Measurements from ENCODE around the gene PCYT1B. TPM values are rescaled to one million over a fixed set of nuclear protein-coding genes. Genes with fewer than 3 reads are reported as not detected.
A peak's percentile ranks its signal among the peaks of the same experiment; 100 is the strongest.
"Not testable (repeated sequence)": the region's sequence is repeated elsewhere in the genome, so short reads cannot be mapped to it uniquely, and the experiment has no call there.

Gene PCYT1B
- total RNA-seq = 1 to 10 TPM in 1 of 2 donors, under 1 TPM in 1; 0.68 to 2.8 TPM
- long read RNA-seq, partial matches to known transcripts = 0 of 1 reads
- long read RNA-seq, other reads (novel, unspliced or antisense) = 1 of 1 reads

DNA sequence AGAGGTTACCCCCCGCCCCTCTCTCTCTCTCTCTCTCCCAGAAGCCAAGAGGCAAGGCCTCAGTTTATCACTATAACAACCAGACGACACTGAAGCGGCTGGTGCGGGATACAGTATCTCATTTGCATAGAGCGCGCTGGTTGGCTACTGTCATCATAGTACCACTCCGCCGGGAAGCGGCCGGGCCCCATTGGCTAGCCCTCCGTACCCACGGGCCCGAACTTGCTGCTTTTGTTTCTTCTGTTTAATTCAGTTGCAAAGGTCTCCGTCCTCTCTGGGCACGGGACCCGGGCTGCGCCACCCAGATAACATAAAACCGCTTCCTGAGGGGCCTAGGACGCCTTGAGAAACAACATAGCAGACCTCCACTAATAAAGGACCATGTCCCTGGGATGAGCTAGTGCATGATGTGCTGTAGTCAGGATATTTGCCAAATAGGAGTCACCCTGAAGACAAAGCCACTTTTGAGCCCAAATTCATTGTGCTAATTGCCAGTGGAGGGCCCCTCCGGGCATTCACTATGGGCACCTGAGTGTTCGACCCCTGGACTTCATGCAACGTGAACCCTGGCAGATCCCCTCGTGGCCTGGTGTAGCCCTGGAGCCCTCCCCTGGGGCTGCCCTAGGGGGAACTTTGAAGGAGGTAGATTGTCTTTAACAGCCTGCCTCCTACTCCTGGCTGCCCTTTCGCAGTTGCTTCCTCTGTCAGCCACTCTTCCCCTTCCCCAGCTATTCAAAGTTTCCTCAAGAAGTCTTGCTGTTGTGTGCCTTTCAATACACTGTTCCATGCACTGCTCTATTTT is at the start of gene PCYT1B:
PCYT1B (minus strand) TSS at position 91 of the 802 bp plus-strand sequence. CDS start 242 bp downstream, outside the sequence.
- DNase-seq (peak; percentile 74), ATAC-seq (peak; percentile 98 to 100)
- intact Hi-C loops (cut with DNase I) = no loop called here

GRCh38 chrX:24696294-24696693 is 49.1 kb upstream of the PCYT1B start:
- no peak for ATAC-seq
- intact Hi-C loops (cut with DNase I) = no loop called here
- no peak for DNase-seq

GRCh38 chrX:24694825-24695224 is 47.7 kb upstream of the PCYT1B start:
- intact Hi-C loops (cut with DNase I) = no loop called here
- no peak for ATAC-seq

DNA sequence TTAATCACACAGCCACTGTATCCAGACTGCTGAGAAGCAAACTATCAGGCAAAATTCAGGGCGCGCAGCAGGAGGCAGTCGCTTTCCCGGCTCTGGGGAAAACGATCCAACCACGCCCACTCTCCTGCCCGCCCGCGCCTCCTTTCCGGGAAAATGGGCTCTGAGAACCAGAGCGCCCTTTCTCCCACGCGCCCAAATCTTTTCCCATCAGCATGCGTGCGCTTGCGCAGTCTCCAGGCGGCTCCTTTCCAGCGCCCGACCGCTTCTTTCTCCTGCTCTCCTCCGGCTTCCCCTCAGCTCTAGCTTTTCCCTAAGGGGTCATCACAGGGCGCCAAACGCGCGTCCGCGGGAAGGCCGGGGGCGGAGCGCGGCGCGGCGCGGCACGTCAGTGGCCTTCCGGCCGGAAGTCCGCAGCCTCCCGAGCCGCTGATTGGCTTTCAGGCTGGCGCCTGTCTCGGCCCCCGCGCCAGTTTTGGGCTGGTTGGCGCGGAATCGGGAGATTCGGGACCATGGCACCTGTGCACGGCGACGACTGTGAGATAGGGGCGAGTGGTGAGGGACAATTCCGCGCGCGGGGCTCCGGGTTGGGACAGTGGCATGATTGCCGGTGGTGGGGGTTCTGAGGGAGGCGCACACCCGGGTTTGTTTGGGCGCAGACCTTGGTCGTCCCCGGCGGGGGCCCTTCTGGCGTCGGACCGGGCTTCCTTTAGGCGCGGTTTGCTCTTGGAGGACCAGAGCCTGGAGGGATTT is 46.5 kb upstream of the PCYT1B start, which contains the start of gene POLA1:
POLA1 (plus strand) TSS at position 466 of the 750 bp plus-strand sequence; CDS start at position 510, 44 bp downstream.
- ATAC-seq (peak; percentile 99 to 100), DNase-seq (peak; percentile 93)
- intact Hi-C loops (cut with DNase I) = no loop called here

More at GRCh38 chrX:24694825-24695224, 47.7 kb upstream of the PCYT1B start:
- DNase-seq = no peak

DNA sequence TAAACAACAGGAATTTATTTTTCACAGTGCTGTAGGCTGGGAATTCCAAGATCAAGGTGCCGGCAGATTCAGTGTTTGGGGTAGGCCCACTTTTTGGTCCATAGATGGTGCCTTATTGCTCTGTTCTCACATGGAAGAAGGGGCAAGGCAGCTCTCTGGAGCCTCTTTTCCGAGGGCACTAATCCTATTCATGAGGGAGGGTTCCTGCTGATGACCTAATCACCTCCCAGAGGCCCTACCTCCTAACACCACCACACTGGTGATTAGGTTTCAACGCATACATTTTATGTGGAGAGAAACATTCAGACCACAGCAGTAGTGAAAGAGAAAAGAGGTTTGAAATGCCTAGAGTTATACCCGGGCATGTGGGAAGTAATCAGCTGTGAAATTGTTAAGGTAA is 45.2 kb upstream of the PCYT1B start:
- intact Hi-C loops (cut with DNase I) = no loop called here
- ATAC-seq (no peak), DNase-seq (no peak)

GRCh38 chrX:24684048-24684447 is 36.9 kb upstream of the PCYT1B start:
- ATAC-seq (no peak), DNase-seq (no peak)
- intact Hi-C loops (cut with DNase I) = no loop called here

DNA sequence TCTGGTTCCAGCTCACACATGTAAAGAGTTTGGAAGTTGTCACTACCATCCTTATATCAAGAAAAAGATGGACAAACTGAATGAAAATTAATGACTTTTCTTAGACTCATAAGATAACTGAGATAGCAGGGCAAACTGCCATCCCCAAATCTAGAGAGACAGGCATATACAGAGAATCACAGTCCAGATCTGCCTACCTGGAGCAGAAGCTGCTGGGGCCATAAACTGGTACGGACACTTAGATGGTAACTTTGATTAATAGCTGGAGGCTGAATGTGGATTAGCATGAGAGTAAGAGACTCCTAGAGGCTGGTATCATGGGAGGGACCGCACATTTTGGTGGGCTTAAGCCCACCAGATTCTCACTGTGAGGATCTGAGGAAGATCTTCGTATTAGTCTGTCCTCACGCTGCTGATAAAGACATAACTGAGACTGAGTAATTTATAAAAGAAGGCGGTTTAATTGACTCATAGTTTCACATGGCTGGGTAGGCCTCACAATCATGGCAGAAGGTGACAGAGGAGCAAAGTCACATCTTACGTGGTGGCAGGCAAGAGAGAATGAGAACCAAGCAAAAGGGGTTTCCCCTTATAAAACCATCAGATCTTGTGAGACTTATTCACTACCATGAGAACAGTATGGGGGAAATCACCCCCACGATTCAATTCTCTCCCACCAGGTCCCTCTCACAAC is 35.7 kb upstream of the PCYT1B start:
- intact Hi-C loops (cut with DNase I) = no loop called here
- ATAC-seq = no peak

GRCh38 chrX:24676403-24677024 is 29.4 kb upstream of the PCYT1B start:
- intact Hi-C loops (cut with DNase I) = no loop called here
- ATAC-seq (no peak), DNase-seq (no peak)

More for the DNA sequence above, 35.7 kb upstream of the PCYT1B start:
- DNase-seq = no peak

GRCh38 chrX:24673424-24673823 is 26.3 kb upstream of the PCYT1B start:
- DNase-seq = no peak
- ATAC-seq = no peak
- intact Hi-C loops (cut with DNase I) = no loop called here

- ATAC-seq = peak in 1 of 2 donors; percentile 32
- intact Hi-C loops (cut with DNase I) = no loop called here
- no peak for DNase-seq
Measured at GRCh38 chrX:24672701-24673190, 25.6 kb upstream of the PCYT1B start.

DNA sequence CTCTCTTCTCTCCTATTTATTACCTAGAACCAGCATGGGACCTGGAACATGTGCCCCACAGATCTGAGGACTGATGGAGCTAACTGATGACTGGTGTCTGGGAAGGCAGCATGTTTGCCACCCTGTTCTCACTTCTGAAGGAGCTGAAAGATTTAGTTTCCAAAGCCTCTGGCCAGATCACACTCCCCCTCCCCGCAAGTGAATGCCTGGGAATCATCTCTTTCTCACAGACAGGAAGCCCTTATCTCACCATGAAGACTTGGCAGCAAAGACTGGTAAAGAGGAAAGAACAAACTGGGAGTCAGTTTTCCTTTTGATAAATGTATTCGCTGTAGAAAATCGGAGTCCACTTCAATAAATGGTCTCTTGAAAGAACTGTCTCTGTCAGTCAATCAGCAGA is 21.0 kb upstream of the PCYT1B start:
- intact Hi-C loops (cut with DNase I) = no loop called here
- peak; percentile 73 to 77 for ATAC-seq
- no peak for DNase-seq

DNA sequence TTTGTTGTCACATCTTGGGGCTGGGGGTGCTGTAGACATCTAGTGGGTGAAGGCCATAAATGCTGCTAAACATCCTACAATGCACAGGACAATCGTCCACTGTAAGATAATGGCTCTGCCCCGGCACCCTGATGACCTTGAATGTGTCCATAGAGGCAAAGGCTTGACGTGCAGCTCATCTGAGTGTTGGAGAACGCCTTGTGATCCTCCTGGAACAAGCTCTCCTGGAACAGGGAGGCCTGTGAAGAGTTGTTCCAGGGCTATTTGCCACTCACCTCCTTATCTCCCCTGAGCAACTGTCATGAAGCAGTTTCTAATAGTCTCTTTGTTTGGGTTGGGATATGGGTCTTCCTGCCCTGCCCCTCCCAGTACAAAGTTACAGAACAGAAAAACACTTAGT is 15.2 kb upstream of the PCYT1B start:
- DNase-seq (no peak), ATAC-seq (peak; percentile 30 to 85)
- intact Hi-C loops (cut with DNase I) = no loop called here

GRCh38 chrX:24661292-24661691 is 14.1 kb upstream of the PCYT1B start:
- ATAC-seq (no peak), DNase-seq (no peak)
- intact Hi-C loops (cut with DNase I) = no loop called here

- intact Hi-C loops (cut with DNase I) = no loop called here
- ATAC-seq (no peak), DNase-seq (no peak)
Measured at GRCh38 chrX:24659646-24660045, 12.5 kb upstream of the PCYT1B start.

- ATAC-seq = no peak
- intact Hi-C loops (cut with DNase I) = no loop called here
- no peak for DNase-seq
Measured at GRCh38 chrX:24659106-24659505, 12.0 kb upstream of the PCYT1B start.

- intact Hi-C loops (cut with DNase I) = no loop called here
- DNase-seq (no peak), ATAC-seq (no peak)
Measured at GRCh38 chrX:24658421-24658820, 11.3 kb upstream of the PCYT1B start.

DNA sequence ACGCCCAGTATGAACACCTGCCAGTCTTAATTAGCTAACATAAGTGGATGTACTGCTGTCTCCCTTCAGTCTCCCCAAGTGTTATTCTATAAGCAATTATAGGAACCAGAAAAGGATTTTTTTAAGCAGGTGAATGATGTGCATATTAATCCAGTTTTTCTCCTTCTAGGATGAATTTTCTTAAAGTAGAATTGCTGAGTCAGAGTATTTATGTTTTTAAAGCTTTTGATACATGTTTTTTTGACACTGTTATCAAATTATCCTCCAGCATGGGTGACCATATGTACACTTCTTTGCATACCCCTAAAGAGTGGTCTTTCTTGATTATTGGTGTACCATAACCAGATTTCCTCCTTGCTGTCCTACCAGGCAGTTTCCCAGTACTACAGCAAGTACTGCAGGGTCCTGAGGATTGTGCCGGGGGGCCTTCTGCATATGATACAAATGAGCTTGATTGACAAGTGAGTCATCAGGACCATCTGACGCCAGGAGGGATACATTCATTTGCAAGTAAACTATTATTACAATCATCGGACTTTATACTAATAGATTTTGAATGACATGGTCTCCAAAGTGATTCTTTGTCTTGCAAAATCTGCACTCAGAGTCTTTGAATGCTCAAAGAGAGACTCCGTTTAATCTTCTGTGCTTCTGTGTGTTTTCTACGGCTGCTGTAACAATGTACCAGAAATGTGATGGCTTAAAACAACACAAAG is 10.7 kb upstream of the PCYT1B start:
- intact Hi-C loops (cut with DNase I) = no loop called here
- ATAC-seq (no peak), DNase-seq (no peak)

DNA sequence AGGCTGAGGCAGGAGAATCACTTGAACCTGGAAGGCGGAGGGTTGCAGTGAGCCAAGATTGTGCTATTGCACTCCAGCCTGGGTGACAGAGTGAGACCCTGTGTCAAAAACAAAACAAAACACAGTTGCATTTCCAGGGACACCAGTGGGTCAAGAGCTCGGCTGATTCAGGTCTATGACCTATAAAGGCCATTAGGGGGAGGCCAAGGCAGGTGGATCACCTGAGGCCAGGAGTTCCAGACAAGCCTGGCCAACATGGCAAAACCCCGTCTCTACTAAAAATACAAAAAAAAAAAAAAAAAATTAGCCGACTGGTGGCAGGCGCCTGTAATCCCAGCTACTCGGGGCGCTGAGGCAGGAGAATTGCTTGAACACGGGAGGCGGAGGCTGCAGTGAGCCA is 8.5 kb upstream of the PCYT1B start:
- ATAC-seq; DNase-seq; intact Hi-C loops (cut with DNase I): not testable (repeated sequence)

All from left cardiac atrium (tissue), 4 donors.